WTC11 (cell line): ENCODE measurements around the gene VSTM2L. TPM values are rescaled to one million over a fixed set of nuclear protein-coding genes. Genes with fewer than 3 reads are reported as not detected.

Source experiments
- ATAC-seq: fragments of 200-7000 bp; cut with Tn5 transposase; 2 replicates; pipeline ENCODE4 v1.10.0; 2021; ENCODE audit warnings: mild to moderate bottlenecking, moderate library complexity
- CTCF ChIA-PET: fragments of 300-600 bp; sonication (Branson Sonifier 250); formaldehyde crosslinking; loops from one replicate; lab custom pipeline; 2021; ENCODE audit warnings: antibody characterized with exemption; lab: Charles Lee
- POLR2A ChIA-PET: fragments of 350-600 bp; sonication (Branson Sonifier 250); formaldehyde crosslinking; loops from one replicate; lab custom pipeline; 2021; ENCODE audit warnings: antibody characterized with exemption; lab: Charles Lee
- DNase-seq: peaks from one replicate; pipeline ENCODE4 v3.0.0; 2021; ENCODE audit warnings: low spot score
- H3K27ac Mint-ChIP-seq: 2 replicates; pipeline ENCODE4 v1.8.0; 2021; ENCODE audit warnings: mixed read lengths
- H3K27me3 Mint-ChIP-seq: 2 replicates; pipeline ENCODE4 v1.8.0; 2021; ENCODE audit warnings: low read depth, mild to moderate bottlenecking, moderate library complexity, mixed read lengths
- H3K36me3 Mint-ChIP-seq: 2 replicates; pipeline ENCODE4 v1.8.0; 2021; ENCODE audit warnings: mixed read lengths
- H3K4me1 Mint-ChIP-seq: 2 replicates; pipeline ENCODE4 v1.8.0; 2022; ENCODE audit warnings: mixed read lengths
- H3K4me3 Mint-ChIP-seq: 2 replicates; pipeline ENCODE4 v1.8.0; 2021; ENCODE audit warnings: mild to moderate bottlenecking, moderate library complexity, mixed read lengths
- H3K9me3 Mint-ChIP-seq: 2 replicates; pipeline ENCODE4 v1.8.0; 2021; ENCODE audit warnings: mixed read lengths
- E2F5 ChIP-seq: sonication (generic); formaldehyde crosslinking; IDR thresholded peaks from 2 replicates; pipeline ENCODE4 v1.8.1; 2022; ENCODE audit warnings: mild to moderate bottlenecking, moderate library complexity, missing genetic modification reagents
- ELF4 ChIP-seq: sonication (generic); formaldehyde crosslinking; IDR thresholded peaks from 2 replicates; pipeline ENCODE4 v1.8.1; 2022; ENCODE audit warnings: low read depth, mild to moderate bottlenecking, moderate library complexity, missing genetic modification reagents
- FOXJ3 ChIP-seq: sonication (generic); formaldehyde crosslinking; IDR thresholded peaks from 2 replicates; pipeline ENCODE4 v1.9.0; 2021; ENCODE audit warnings: missing genetic modification reagents, mild to moderate bottlenecking, borderline replicate concordance
- GTF2I ChIP-seq: fragments of 250-450 bp; sonication (Bioruptor Pico); conservative IDR thresholded peaks from 2 replicates; pipeline ENCODE4 v1.4.0; 2021; ENCODE audit warnings: mild to moderate bottlenecking
- MLX ChIP-seq: sonication (generic); formaldehyde crosslinking; IDR thresholded peaks from 2 replicates; pipeline ENCODE4 v1.8.1; 2023; ENCODE audit warnings: mild to moderate bottlenecking, missing genetic modification reagents, moderate library complexity
- NFATC4 ChIP-seq: fragments of 250-450 bp; sonication (Bioruptor Pico); IDR thresholded peaks from 2 replicates; pipeline ENCODE4 v1.9.0; 2021; ENCODE audit warnings: mild to moderate bottlenecking
- NR3C1 ChIP-seq: sonication (generic); formaldehyde crosslinking; conservative IDR thresholded peaks from 2 replicates; pipeline ENCODE4 v1.8.1; 2023; ENCODE audit warnings: low read depth, mild to moderate bottlenecking, missing genetic modification reagents
- RORB ChIP-seq: fragments of 250-450 bp; sonication (Bioruptor Pico); IDR thresholded peaks from 2 replicates; pipeline ENCODE4 v1.9.0; 2021; ENCODE audit warnings: mild to moderate bottlenecking
- SMAD4 ChIP-seq: sonication (generic); formaldehyde crosslinking; IDR thresholded peaks from 2 replicates; pipeline ENCODE4 v1.8.0; 2022; ENCODE audit warnings: mild to moderate bottlenecking, missing genetic modification reagents
- USF2 ChIP-seq: sonication (generic); formaldehyde crosslinking; IDR thresholded peaks from 2 replicates; pipeline ENCODE4 v1.8.1; 2023; ENCODE audit warnings: mild to moderate bottlenecking, missing genetic modification reagents, moderate library complexity
- ZBTB21 ChIP-seq: sonication (generic); formaldehyde crosslinking; IDR thresholded peaks from 2 replicates; pipeline ENCODE4 v1.8.1; 2023; ENCODE audit warnings: mild to moderate bottlenecking, missing genetic modification reagents, borderline replicate concordance
- ZNF138 ChIP-seq: sonication (generic); formaldehyde crosslinking; conservative IDR thresholded peaks from 2 replicates; pipeline ENCODE4 v1.8.1; 2022; ENCODE audit warnings: mild to moderate bottlenecking, moderate library complexity, missing genetic modification reagents
- ZNF232 ChIP-seq: sonication (generic); formaldehyde crosslinking; IDR thresholded peaks from 2 replicates; pipeline ENCODE4 v1.8.0; 2022; ENCODE audit warnings: mild to moderate bottlenecking, missing genetic modification reagents
- ZNF281 ChIP-seq: sonication (generic); formaldehyde crosslinking; IDR thresholded peaks from 2 replicates; pipeline ENCODE4 v1.8.0; 2023; ENCODE audit warnings: mild to moderate bottlenecking, missing genetic modification reagents
- total RNA-seq: library from RNA; stranded (reverse); gene quantifications from 3 replicates; pipeline ENCODE4 v1.2.3, GENCODE V29; 2021
- TF ChIP-seq, protein P1 (sequence below): sonication (generic); formaldehyde crosslinking; IDR thresholded peaks from 2 replicates; pipeline ENCODE4 v1.8.1; 2022; ENCODE audit warnings: mild to moderate bottlenecking, missing genetic modification reagents, moderate library complexity, borderline replicate concordance
- TF ChIP-seq, protein P2 (sequence below): sonication (generic); formaldehyde crosslinking; IDR thresholded peaks from 2 replicates; pipeline ENCODE4 v1.8.0; 2023; ENCODE audit warnings: missing genetic modification reagents
- TF ChIP-seq, protein P3 (sequence below): sonication (generic); formaldehyde crosslinking; IDR thresholded peaks from 2 replicates; pipeline ENCODE4 v1.8.0; 2023; ENCODE audit warnings: missing genetic modification reagents, mild to moderate bottlenecking, borderline replicate concordance
- TF ChIP-seq, protein P4 (sequence below): sonication (generic); formaldehyde crosslinking; IDR thresholded peaks from 2 replicates; pipeline ENCODE4 v1.8.1; 2022; ENCODE audit warnings: low read depth, mild to moderate bottlenecking, moderate library complexity, missing genetic modification reagents, borderline replicate concordance

VSTM2L gene
- total RNA-seq, 1 experiment from 2014 or later: 1.9 TPM

GRCh38 chr20:37969949-37970855 lies 67.3 kb downstream of the VSTM2L start:
- no peak for TF ChIP-seq ZBTB21 (CRISPR knock-in tag)
- no peak for TF ChIP-seq SMAD4 (CRISPR knock-in tag)
- no peak for TF ChIP-seq MLX (CRISPR knock-in tag)
- TF ChIP-seq, protein P1, sequence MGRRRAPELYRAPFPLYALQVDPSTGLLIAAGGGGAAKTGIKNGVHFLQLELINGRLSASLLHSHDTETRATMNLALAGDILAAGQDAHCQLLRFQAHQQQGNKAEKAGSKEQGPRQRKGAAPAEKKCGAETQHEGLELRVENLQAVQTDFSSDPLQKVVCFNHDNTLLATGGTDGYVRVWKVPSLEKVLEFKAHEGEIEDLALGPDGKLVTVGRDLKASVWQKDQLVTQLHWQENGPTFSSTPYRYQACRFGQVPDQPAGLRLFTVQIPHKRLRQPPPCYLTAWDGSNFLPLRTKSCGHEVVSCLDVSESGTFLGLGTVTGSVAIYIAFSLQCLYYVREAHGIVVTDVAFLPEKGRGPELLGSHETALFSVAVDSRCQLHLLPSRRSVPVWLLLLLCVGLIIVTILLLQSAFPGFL (CRISPR knock-in tag): no peak
- no peak for TF ChIP-seq RORB (CRISPR knock-in tag)
- TF ChIP-seq, protein P2, sequence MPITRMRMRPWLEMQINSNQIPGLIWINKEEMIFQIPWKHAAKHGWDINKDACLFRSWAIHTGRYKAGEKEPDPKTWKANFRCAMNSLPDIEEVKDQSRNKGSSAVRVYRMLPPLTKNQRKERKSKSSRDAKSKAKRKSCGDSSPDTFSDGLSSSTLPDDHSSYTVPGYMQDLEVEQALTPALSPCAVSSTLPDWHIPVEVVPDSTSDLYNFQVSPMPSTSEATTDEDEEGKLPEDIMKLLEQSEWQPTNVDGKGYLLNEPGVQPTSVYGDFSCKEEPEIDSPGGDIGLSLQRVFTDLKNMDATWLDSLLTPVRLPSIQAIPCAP (CRISPR knock-in tag): no peak
- no peak for TF ChIP-seq ZNF138 (CRISPR knock-in tag)
- TF ChIP-seq NR3C1 (CRISPR knock-in tag): no peak
- TF ChIP-seq ELF4 (CRISPR knock-in tag): no peak
- no peak for TF ChIP-seq FOXJ3 (CRISPR knock-in tag)
- no peak for TF ChIP-seq ZNF232 (CRISPR knock-in tag)
- TF ChIP-seq USF2 (CRISPR knock-in tag): no peak
- TF ChIP-seq, protein P3, sequence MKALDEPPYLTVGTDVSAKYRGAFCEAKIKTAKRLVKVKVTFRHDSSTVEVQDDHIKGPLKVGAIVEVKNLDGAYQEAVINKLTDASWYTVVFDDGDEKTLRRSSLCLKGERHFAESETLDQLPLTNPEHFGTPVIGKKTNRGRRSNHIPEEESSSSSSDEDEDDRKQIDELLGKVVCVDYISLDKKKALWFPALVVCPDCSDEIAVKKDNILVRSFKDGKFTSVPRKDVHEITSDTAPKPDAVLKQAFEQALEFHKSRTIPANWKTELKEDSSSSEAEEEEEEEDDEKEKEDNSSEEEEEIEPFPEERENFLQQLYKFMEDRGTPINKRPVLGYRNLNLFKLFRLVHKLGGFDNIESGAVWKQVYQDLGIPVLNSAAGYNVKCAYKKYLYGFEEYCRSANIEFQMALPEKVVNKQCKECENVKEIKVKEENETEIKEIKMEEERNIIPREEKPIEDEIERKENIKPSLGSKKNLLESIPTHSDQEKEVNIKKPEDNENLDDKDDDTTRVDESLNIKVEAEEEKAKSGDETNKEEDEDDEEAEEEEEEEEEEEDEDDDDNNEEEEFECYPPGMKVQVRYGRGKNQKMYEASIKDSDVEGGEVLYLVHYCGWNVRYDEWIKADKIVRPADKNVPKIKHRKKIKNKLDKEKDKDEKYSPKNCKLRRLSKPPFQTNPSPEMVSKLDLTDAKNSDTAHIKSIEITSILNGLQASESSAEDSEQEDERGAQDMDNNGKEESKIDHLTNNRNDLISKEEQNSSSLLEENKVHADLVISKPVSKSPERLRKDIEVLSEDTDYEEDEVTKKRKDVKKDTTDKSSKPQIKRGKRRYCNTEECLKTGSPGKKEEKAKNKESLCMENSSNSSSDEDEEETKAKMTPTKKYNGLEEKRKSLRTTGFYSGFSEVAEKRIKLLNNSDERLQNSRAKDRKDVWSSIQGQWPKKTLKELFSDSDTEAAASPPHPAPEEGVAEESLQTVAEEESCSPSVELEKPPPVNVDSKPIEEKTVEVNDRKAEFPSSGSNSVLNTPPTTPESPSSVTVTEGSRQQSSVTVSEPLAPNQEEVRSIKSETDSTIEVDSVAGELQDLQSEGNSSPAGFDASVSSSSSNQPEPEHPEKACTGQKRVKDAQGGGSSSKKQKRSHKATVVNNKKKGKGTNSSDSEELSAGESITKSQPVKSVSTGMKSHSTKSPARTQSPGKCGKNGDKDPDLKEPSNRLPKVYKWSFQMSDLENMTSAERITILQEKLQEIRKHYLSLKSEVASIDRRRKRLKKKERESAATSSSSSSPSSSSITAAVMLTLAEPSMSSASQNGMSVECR (CRISPR knock-in tag): no peak
- TF ChIP-seq ZNF281: no peak
- no peak for TF ChIP-seq E2F5 (CRISPR knock-in tag)
- no peak for TF ChIP-seq NFATC4 (CRISPR knock-in tag)
- TF ChIP-seq, protein P4, sequence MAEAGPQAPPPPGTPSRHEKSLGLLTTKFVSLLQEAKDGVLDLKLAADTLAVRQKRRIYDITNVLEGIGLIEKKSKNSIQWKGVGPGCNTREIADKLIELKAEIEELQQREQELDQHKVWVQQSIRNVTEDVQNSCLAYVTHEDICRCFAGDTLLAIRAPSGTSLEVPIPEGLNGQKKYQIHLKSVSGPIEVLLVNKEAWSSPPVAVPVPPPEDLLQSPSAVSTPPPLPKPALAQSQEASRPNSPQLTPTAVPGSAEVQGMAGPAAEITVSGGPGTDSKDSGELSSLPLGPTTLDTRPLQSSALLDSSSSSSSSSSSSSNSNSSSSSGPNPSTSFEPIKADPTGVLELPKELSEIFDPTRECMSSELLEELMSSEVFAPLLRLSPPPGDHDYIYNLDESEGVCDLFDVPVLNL (CRISPR knock-in tag): no peak
- TF ChIP-seq GTF2I: no peak
- DNase-seq: no peak
- peaks cover 48% of the 10 kb centered on the region for H3K9me3 Mint-ChIP-seq
- no peak overlapping the region for H3K4me3 Mint-ChIP-seq
- ChIA-PET CTCF (interaction anchor here (2.6 kb wide), 1 partner anchor 26 kb away, joined by 11 read pairs; no protein-coding TSS in a partner anchor), POLR2A (no interaction called here)
- no peak overlapping the region for H3K27ac Mint-ChIP-seq
- peaks cover 43% of the 10 kb centered on the region for H3K4me1 Mint-ChIP-seq
- peaks cover 52% of the 10 kb centered on the region for H3K27me3 Mint-ChIP-seq
- no peak for ATAC-seq
- peaks cover 28% of the 10 kb centered on the region for H3K36me3 Mint-ChIP-seq
